Vagina (tissue), 2 donors: ENCODE results near the gene CLEC18C.
"Not testable (repeated sequence)": the region's sequence is repeated elsewhere in the genome, so short reads cannot be mapped to it uniquely, and the experiment has no call there.

Source experiments
- CTCF ChIP-seq, 3 experiments: fragments of 450-650 bp in 2 of 3; fragments of 200-600 bp in 1 of 3; sonication (generic) in 1 of 3; IDR thresholded peaks; one replicate each; pipeline ENCODE4 v1.5.1; 2017 to 2019; ENCODE audit warnings: antibody characterized with exemption in 3 of 3, mild to moderate bottlenecking in 2 of 3, moderate library complexity in 2 of 3
- POLR2AphosphoS5 ChIP-seq, 2 donors: sonication (generic); formaldehyde crosslinking; IDR thresholded peaks; one replicate each; pipeline ENCODE4 v1.9.0; 2017; ENCODE audit warnings: antibody characterized with exemption in 2 of 2, mild to moderate bottlenecking in 2 of 2, low read depth in 1 of 2; ENCODE audit not compliant: insufficient read depth in 1 of 2

GRCh38 chr16:70199170-70199569 lies 25.6 kb downstream of the CLEC18C start:
- TF ChIP-seq CTCF (IDR thresholded peaks at IDR 0.05); POLR2AphosphoS5 (IDR thresholded peaks at IDR 0.05; ENCODE audit: insufficient read depth in 1 of 2, low read depth in 1 of 2): not testable (repeated sequence)
